OCI-LY7 (cell line): ENCODE data around the gene AAR2. TPM values are rescaled to one million over a fixed set of nuclear protein-coding genes. Genes with fewer than 3 reads are reported as not detected.

Experiments
- BruUV-seq: library from RNA; stranded (reverse); fragments of 400-500 nt; replicated peaks from 2 replicates; lab custom pipeline; 2021; lab: Mats Ljungman, UMichigan
- CTCF ChIA-PET: fragments of 300-600 bp; sonication (Branson Sonifier 250); formaldehyde crosslinking; loops from one replicate; lab custom pipeline; 2022; ENCODE audit warnings: antibody characterized with exemption; ENCODE audit not compliant: unreplicated experiment; lab: Charles Lee
- POLR2A ChIA-PET: fragments of 300-600 bp; sonication (Branson Sonifier 250); formaldehyde crosslinking; loops from one replicate; lab custom pipeline; 2022; ENCODE audit warnings: antibody characterized with exemption; lab: Charles Lee
- DNase-seq: peaks from one replicate; pipeline ENCODE4 v3.0.0-alpha.2; 2015; ENCODE audit warnings: low spot score
- H2AFZ ChIP-seq: fragments of 200-600 bp; sonication (generic), shearing (Covaris generic); 2 replicates; pipeline ENCODE4 v1.6.1; 2014; ENCODE audit warnings: mild to moderate bottlenecking, antibody characterized with exemption, low read length, moderate library complexity
- H3K27ac ChIP-seq: fragments of 200-600 bp; sonication (generic); 2 replicates; pipeline ENCODE4 v1.5.1; 2014; ENCODE audit warnings: mixed run types, low read depth, mild to moderate bottlenecking, moderate library complexity, low read length, inconsistent platforms; ENCODE audit not compliant: poor library complexity, severe bottlenecking
- H3K36me3 ChIP-seq: fragments of 200-600 bp; sonication (generic); 2 replicates; pipeline ENCODE4 v1.6.1; 2014; ENCODE audit warnings: mild to moderate bottlenecking, antibody characterized with exemption, low read length, moderate library complexity, mixed read lengths; ENCODE audit not compliant: insufficient read depth
- H3K4me1 ChIP-seq: fragments of 200-600 bp; sonication (generic); 2 replicates; pipeline ENCODE4 v1.5.1; 2014; ENCODE audit warnings: mild to moderate bottlenecking, low read length; ENCODE audit not compliant: insufficient read depth, poor library complexity, severe bottlenecking
- H3K4me2 ChIP-seq: fragments of 200-600 bp; sonication (generic); 2 replicates; pipeline ENCODE4 v1.6.1; 2014; ENCODE audit warnings: mild to moderate bottlenecking, low read length
- H3K4me3 ChIP-seq: fragments of 200-600 bp; sonication (generic); 2 replicates; pipeline ENCODE4 v1.5.1; 2014; ENCODE audit warnings: mild to moderate bottlenecking, low read depth, low read length; ENCODE audit not compliant: poor library complexity, severe bottlenecking
- H3K79me2 ChIP-seq: fragments of 200-600 bp; sonication (generic); 2 replicates; pipeline ENCODE4 v1.6.1; 2016; ENCODE audit warnings: low read depth, mild to moderate bottlenecking, low read length, moderate library complexity, mixed read lengths; ENCODE audit not compliant: insufficient read depth
- H3K9me2 ChIP-seq: fragments of 200-600 bp; sonication (generic); 2 replicates; pipeline ENCODE4 v1.6.1; 2016; ENCODE audit warnings: mild to moderate bottlenecking, low read length, mixed read lengths; ENCODE audit not compliant: insufficient read depth
- H3K9me3 ChIP-seq: fragments of 200-600 bp; sonication (generic); 2 replicates; pipeline ENCODE4 v1.6.1; 2014; ENCODE audit warnings: mild to moderate bottlenecking, mixed run types, low read length, mixed read lengths
- H4K20me1 ChIP-seq: fragments of 200-600 bp; sonication (generic); 2 replicates; pipeline ENCODE4 v1.6.1; 2014; ENCODE audit warnings: mild to moderate bottlenecking, antibody characterized with exemption, low read length, moderate library complexity, mixed read lengths; ENCODE audit not compliant: insufficient read depth
- EZH2phosphoT487 ChIP-seq: fragments of 200-600 bp; sonication (generic); IDR thresholded peaks from 2 replicates; pipeline ENCODE4 v1.6.1; 2018; ENCODE audit warnings: low read depth, borderline replicate concordance, mild to moderate bottlenecking, mixed run types, antibody characterized with exemption, low read length, moderate library complexity, mixed read lengths
- intact Hi-C: fragments of 100-400 bp; cut with micrococcal nuclease; formaldehyde crosslinking; loops from one replicate; pipeline ENCODE4 v1.10.0; 2022; ENCODE audit not compliant: unreplicated experiment
- total RNA-seq, 2 experiments: library from RNA; depleted of rRNA in 1 of 2; stranded (reverse); fragments of >200 nt in 1 of 2; shearing (Covaris generic) in 1 of 2; gene quantifications; 2 replicates each; pipeline ENCODE4 v1.2.3, GENCODE V29; 2014 to 2022
- TF ChIP-seq, protein P1 (sequence below): fragments of 200-600 bp; sonication (generic); conservative IDR thresholded peaks from 2 replicates; pipeline ENCODE4 v1.5.1; 2014; ENCODE audit warnings: mild to moderate bottlenecking, antibody characterized with exemption, low read length, moderate library complexity, mixed read lengths

AAR2 gene
- total RNA-seq, 2 experiments from 2014 or later = 20.3 to 26.4 TPM

- Histone ChIP-seq H3K36me3 (peaks cover 86% of the 10 kb centered on the region), H4K20me1 (no peaks in the 10 kb centered on the region), H3K79me2 (peaks cover 46% of the 10 kb centered on the region), H3K9me2 (no peaks in the 10 kb centered on the region), H3K4me3 (no peak overlapping the region), H3K4me1 (peaks cover 12% of the 10 kb centered on the region), H3K4me2 (no peak overlapping the region), H2AFZ (no peak overlapping the region), H3K27ac (no peak overlapping the region), H3K9me3 (no peaks in the 10 kb centered on the region)
- ChIA-PET POLR2A (no interaction called here), CTCF (no interaction called here)
- TF ChIP-seq, protein P1, sequence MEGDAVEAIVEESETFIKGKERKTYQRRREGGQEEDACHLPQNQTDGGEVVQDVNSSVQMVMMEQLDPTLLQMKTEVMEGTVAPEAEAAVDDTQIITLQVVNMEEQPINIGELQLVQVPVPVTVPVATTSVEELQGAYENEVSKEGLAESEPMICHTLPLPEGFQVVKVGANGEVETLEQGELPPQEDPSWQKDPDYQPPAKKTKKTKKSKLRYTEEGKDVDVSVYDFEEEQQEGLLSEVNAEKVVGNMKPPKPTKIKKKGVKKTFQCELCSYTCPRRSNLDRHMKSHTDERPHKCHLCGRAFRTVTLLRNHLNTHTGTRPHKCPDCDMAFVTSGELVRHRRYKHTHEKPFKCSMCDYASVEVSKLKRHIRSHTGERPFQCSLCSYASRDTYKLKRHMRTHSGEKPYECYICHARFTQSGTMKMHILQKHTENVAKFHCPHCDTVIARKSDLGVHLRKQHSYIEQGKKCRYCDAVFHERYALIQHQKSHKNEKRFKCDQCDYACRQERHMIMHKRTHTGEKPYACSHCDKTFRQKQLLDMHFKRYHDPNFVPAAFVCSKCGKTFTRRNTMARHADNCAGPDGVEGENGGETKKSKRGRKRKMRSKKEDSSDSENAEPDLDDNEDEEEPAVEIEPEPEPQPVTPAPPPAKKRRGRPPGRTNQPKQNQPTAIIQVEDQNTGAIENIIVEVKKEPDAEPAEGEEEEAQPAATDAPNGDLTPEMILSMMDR = no peak
- TF ChIP-seq EZH2phosphoT487 = no peak
- intact Hi-C loops = no loop called here
- no peak for DNase-seq
- BruUV-seq = no TSS peak
These were observed 5.4 kb downstream of the AAR2 start for GRCh38 chr20:36241678-36242077.

DNA sequence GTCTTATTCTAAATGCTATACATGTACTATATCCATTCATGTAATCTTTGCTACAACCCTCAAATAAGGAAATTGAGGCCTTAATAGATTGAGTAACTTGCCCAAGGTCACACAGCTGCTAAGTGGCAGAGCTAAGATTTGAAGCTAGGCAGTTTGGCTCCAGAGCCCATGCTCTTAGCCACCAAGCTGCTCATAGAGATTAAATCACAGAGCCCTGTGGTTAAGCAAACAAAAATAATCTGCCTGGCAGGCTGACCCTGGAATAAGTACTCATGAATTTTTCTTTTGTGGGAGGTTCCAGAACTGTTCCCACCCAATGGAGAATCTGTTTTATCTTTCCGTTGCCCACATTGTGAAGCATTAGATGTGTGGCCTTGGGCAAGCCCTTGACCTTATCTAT, 7.4 kb downstream of the AAR2 start:
- CTCF ChIA-PET = no interaction called here
- no peaks in the 10 kb centered on the region for H3K4me1 ChIP-seq
- H3K36me3 ChIP-seq = peaks cover 98% of the 10 kb centered on the region
- H3K79me2 ChIP-seq = peaks cover 26% of the 10 kb centered on the region
- no peak for DNase-seq
- no TSS peak for BruUV-seq
- no peak overlapping the region for H3K4me3 ChIP-seq
- no peaks in the 10 kb centered on the region for H3K9me2 ChIP-seq
- TF ChIP-seq, protein P1 = no peak
- no peak for TF ChIP-seq EZH2phosphoT487
- no peak overlapping the region for H3K4me2 ChIP-seq
- H3K9me3 ChIP-seq = no peaks in the 10 kb centered on the region
- H3K27ac ChIP-seq = no peak overlapping the region
- no peaks in the 10 kb centered on the region for H4K20me1 ChIP-seq
- POLR2A ChIA-PET = interaction anchor here (0.5 kb wide), 1 partner anchor 237 kb away, joined by 3 read pairs; no protein-coding TSS in a partner anchor
- intact Hi-C loops = no loop called here
- no peak overlapping the region for H2AFZ ChIP-seq

GRCh38 chr20:36246401-36246800, 10.1 kb downstream of the AAR2 start:
- H3K79me2 ChIP-seq = peaks cover 21% of the 10 kb centered on the region; the same call in 1 of the 2 replicates

More at GRCh38 chr20:36246401-36246800, 10.1 kb downstream of the AAR2 start:
- Histone ChIP-seq H3K4me3 (no peak overlapping the region), H2AFZ (no peak overlapping the region), H3K36me3 (peaks cover 95% of the 10 kb centered on the region), H3K4me1 (no peaks in the 10 kb centered on the region), H3K9me2 (no peaks in the 10 kb centered on the region), H3K4me2 (no peak overlapping the region), H4K20me1 (0 out of 2 replicates have a peak, but pooled peaks cover 6% of the 10 kb centered on the region), H3K9me3 (no peaks in the 10 kb centered on the region), H3K27ac (no peak overlapping the region)
- BruUV-seq = no TSS peak
- ChIA-PET CTCF (no interaction called here), POLR2A (interaction anchor here (0.6 kb wide), 1 partner anchor 270 kb away, joined by 4 read pairs; no protein-coding TSS in a partner anchor)
- no peak for TF ChIP-seq EZH2phosphoT487
- TF ChIP-seq, protein P1 = no peak
- intact Hi-C loops = no loop called here
- no peak for DNase-seq
